Spleen (tissue), 11 donors: ENCODE measurements around the gene HSF4. TPM values are rescaled to one million over a fixed set of nuclear protein-coding genes. Genes with fewer than 3 reads are reported as not detected.

Experiments
- DNase-seq: peaks from one replicate; pipeline ENCODE4 v3.0.0-alpha.2; 2020
- H3K27ac ChIP-seq, 8 donors: fragments of 200-600 bp; sonication (generic) in 7 of 8; 1 replicate in 4 of 8; 2 replicates in 4 of 8; pipeline versions ENCODE4 v1.5.0 to v1.8.0; 2016 to 2021; ENCODE audit warnings: inconsistent platforms in 4 of 8, mild to moderate bottlenecking in 4 of 8, moderate library complexity in 1 of 8
- H3K27me3 ChIP-seq, 7 donors: fragments of 200-600 bp; sonication (generic) in 6 of 7; replicated peaks in 1 of 7; 1 replicate in 4 of 7; 2 replicates in 3 of 7; pipeline versions ENCODE4 v1.5.0 to v1.8.0; 2016 to 2021; ENCODE audit warnings: inconsistent platforms in 3 of 7, mild to moderate bottlenecking in 1 of 7
- H3K36me3 ChIP-seq, 6 donors: fragments of 200-600 bp; sonication (generic) in 5 of 6; 1 replicate in 4 of 6; 2 replicates in 2 of 6; pipeline versions ENCODE4 v1.5.0 to v1.8.0; 2016 to 2021; ENCODE audit warnings: inconsistent platforms in 2 of 6
- H3K4me1 ChIP-seq, 6 donors: fragments of 200-600 bp; sonication (generic) in 5 of 6; 1 replicate in 3 of 6; 2 replicates in 3 of 6; pipeline versions ENCODE4 v1.5.0 to v1.8.0; 2016 to 2021; ENCODE audit warnings: inconsistent platforms in 3 of 6
- H3K4me3 ChIP-seq, 8 donors: fragments of 200-600 bp; sonication (generic) in 7 of 8; 1 replicate in 4 of 8; 2 replicates in 4 of 8; pipeline versions ENCODE4 v1.5.0 to v1.8.0; 2016 to 2021; ENCODE audit warnings: inconsistent platforms in 4 of 8, mild to moderate bottlenecking in 4 of 8, moderate library complexity in 2 of 8
- H3K9me3 ChIP-seq, 8 donors: fragments of 200-600 bp; sonication (generic) in 7 of 8; 1 replicate in 4 of 8; 2 replicates in 4 of 8; pipeline versions ENCODE4 v1.5.0 to v1.8.0; 2016 to 2021; ENCODE audit warnings: inconsistent platforms in 4 of 8
- POLR2A ChIP-seq, 3 donors: fragments of 450-650 bp; IDR thresholded peaks; one replicate each; pipeline ENCODE4 v1.5.1; 2017; ENCODE audit warnings: antibody characterized with exemption in 3 of 3, mild to moderate bottlenecking in 1 of 3
- POLR2AphosphoS5 ChIP-seq, 3 donors: sonication (generic); formaldehyde crosslinking; IDR thresholded peaks; one replicate each; pipeline ENCODE4 v1.5.1; 2017; ENCODE audit warnings: antibody characterized with exemption in 3 of 3
- whole genome bisulfite sequencing, 5 donors: extraction: QIAGEN DNeasy Blood & Tissue Kit in 3 of 5; methylation state at CpG; one replicate each; pipeline versions ENCODE4 v1.1.5 to v1.1.7; 2013 to 2018; 5-methylcytosine and 5-hydroxymethylcytosine counted together
- intact Hi-C: fragments of 100-400 bp; cut with DNase I; formaldehyde crosslinking; loops from one replicate; pipeline ENCODE4 v1.15.0; 2023; ENCODE audit warnings: low total_unique reads
- polyA plus RNA-seq, 3 donors: library from polyadenylated mRNA; stranded (reverse); fragments of 200-250 nt; gene quantifications; one replicate each; pipeline ENCODE4 v1.2.1, GENCODE V29; 2013
- total RNA-seq, 7 donors: library from RNA; depleted of rRNA in 3 of 7; stranded (reverse); fragments of >200 nt in 3 of 7; fragmentation: NEBNext Ultra II Directional in 4 of 7; extraction: Animal tissue kit (Norgen Biotek cat#: 25700) in 4 of 7; gene quantifications; one replicate each; pipeline versions ENCODE4 v1.1.0 to v1.2.1, GENCODE V29; 2016 to 2021
- TF ChIP-seq, protein P1 (sequence below), 11 experiments: fragments of 200-600 bp in 7 of 11; fragments of 450-650 bp in 4 of 11; sonication (generic) in 4 of 11; IDR thresholded peaks in 8 of 11; conservative IDR thresholded peaks in 3 of 11; 1 replicate in 7 of 11; 2 replicates in 4 of 11; pipeline versions ENCODE4 v1.4.0 to v1.8.0; 2016 to 2021; ENCODE audit warnings: antibody characterized with exemption in 11 of 11, inconsistent platforms in 4 of 11, mild to moderate bottlenecking in 1 of 11
- donor health status: healthy with polysubstance abuse.
- donor health status: DM: no; HTN: no; CAD: no; lungs with moderate emphysema.
- donor health status: DM: no; HTN: no; CAD: no.
- donor health status: Bipolar disorder and iron deficiency.
- donor health status: healthy.
- donor health status: DM: no; HTN: no; CAD: no.
- donor health status: DM: yes; HTN: yes; CAD: no.

The HSF4 gene
- total and polyA plus RNA-seq, 10 donors: 11.5 to 43.7 (median 20.3) TPM

DNA sequence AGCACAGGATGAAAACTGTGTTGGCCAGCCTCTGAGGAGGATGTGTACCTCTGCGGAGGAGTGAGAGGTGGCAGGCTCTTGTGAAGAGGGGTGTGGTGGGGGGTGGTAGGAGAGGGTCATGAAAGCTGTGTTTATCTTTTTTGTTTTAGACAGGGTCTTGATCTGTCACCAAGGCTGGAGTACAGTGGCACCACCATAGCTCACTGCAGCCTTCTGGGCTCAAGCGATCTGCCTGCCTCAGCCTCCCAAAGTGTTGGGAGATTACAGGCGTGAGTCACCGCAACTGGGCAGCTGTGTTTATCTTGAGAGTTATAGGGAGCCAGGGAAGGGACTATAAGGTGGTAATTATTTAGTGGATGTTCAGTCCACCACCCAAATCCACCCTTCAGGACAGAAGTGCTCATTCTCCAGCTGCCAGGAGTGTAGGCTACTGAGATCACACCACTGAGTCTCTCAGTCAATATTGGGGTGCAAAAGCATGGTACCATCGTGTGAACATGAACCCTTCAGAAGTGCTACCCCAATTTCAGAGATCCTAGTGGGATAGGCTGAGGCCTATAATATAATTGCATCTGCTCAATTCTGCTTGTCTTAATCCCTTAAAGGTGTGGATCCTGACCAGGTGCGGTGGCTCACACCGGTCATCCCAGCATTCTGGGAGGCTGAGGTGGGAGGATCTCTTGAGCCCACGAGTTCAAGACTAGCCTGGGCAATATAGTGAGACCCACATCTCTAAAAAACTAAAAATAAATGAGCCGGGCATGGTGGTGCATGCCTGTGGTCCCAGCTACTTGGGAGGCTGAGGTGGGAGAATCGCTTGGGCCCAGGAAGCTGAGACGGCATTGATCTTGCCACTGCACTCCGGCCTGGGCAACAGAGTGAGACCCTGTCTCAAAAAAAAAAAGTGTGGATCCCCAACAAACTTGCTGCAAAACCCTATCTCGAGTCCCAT lies 26.2 kb downstream of the HSF4 start:
- intact Hi-C loops: no loop called here
- peak overlapping the region in 5 of 8 donors; percentile 35 to 69 (median 46) for H3K4me3 ChIP-seq
- TF ChIP-seq POLR2A (IDR thresholded peaks at IDR 0.05) (no peak), POLR2AphosphoS5 (IDR thresholded peaks at IDR 0.05) (no peak)
- TF ChIP-seq, protein P1, sequence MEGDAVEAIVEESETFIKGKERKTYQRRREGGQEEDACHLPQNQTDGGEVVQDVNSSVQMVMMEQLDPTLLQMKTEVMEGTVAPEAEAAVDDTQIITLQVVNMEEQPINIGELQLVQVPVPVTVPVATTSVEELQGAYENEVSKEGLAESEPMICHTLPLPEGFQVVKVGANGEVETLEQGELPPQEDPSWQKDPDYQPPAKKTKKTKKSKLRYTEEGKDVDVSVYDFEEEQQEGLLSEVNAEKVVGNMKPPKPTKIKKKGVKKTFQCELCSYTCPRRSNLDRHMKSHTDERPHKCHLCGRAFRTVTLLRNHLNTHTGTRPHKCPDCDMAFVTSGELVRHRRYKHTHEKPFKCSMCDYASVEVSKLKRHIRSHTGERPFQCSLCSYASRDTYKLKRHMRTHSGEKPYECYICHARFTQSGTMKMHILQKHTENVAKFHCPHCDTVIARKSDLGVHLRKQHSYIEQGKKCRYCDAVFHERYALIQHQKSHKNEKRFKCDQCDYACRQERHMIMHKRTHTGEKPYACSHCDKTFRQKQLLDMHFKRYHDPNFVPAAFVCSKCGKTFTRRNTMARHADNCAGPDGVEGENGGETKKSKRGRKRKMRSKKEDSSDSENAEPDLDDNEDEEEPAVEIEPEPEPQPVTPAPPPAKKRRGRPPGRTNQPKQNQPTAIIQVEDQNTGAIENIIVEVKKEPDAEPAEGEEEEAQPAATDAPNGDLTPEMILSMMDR (IDR thresholded peaks at IDR 0.05 in 8 of 11, conservative IDR thresholded peaks at IDR 0.05 in 3 of 11): no peak

DNA sequence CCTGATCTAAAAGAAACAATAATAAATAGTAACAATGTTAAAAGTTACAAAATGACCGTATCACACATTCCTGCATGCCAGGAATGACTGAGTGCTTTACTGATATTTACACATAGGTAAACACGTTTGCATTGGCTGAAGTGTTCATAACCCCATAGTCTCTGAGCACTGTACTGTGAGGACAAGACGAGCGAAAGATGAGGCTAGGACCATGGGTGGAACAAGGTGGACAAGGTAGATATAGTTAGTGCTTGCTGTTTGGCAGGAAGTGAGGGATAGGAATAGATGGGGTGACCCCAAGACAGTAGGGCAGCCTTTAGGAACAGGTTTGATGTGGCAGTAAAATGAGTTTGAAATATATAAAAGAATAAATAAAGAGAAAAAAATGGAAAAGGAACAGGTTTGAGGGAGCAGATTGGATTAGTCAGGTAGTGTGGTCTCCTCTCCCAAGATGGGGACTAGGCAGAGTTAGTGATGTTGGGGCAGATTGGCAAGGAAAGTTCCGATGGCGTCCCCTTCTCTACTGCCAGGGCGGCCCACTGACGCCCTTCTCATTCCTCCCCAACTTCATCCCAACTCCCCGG lies 27.0 kb downstream of the HSF4 start:
- TF ChIP-seq POLR2AphosphoS5 (IDR thresholded peaks at IDR 0.05) (no peak), POLR2A (IDR thresholded peaks at IDR 0.05) (no peak)
- TF ChIP-seq, protein P1 (IDR thresholded peaks at IDR 0.05 in 8 of 11, conservative IDR thresholded peaks at IDR 0.05 in 3 of 11): no peak
- H3K9me3 ChIP-seq: no peaks in the 10 kb centered on the region
- peaks cover 0 to 15% (median 0%) of the 10 kb centered on the region in 7 donors for H3K27me3 ChIP-seq
- peaks cover 0 to 49% (median 27%) of the 10 kb centered on the region in 6 donors for H3K36me3 ChIP-seq
- peak overlapping the region; percentile 73 to 99 (median 98) for H3K4me3 ChIP-seq
- intact Hi-C loops: no loop called here
- peak overlapping the region; percentile 33 to 95 (median 84) for H3K27ac ChIP-seq
- DNase-seq: no peak
- peaks cover 29 to 87% (median 52%) of the 10 kb centered on the region in 6 donors for H3K4me1 ChIP-seq
- WGBS, 5 donors: 22 to 33% (median 26%) methylated on average over 9 of the region's 9 CpGs

More for the DNA sequence above, 26.2 kb downstream of the HSF4 start:
- DNase-seq: no peak
- peaks cover 29 to 87% (median 55%) of the 10 kb centered on the region in 6 donors for H3K4me1 ChIP-seq
- no peaks in the 10 kb centered on the region for H3K9me3 ChIP-seq
- H3K36me3 ChIP-seq: peaks cover 0 to 41% (median 19%) of the 10 kb centered on the region in 6 donors
- 74 to 86% (median 78%) methylated on average over 11 to 13 of the region's 13 CpGs for WGBS, 5 donors
- H3K27me3 ChIP-seq: peaks cover 0 to 21% (median 0%) of the 10 kb centered on the region in 7 donors
- H3K27ac ChIP-seq: peak overlapping the region in 7 of 8 donors; percentile 11 to 95 (median 84)

DNA sequence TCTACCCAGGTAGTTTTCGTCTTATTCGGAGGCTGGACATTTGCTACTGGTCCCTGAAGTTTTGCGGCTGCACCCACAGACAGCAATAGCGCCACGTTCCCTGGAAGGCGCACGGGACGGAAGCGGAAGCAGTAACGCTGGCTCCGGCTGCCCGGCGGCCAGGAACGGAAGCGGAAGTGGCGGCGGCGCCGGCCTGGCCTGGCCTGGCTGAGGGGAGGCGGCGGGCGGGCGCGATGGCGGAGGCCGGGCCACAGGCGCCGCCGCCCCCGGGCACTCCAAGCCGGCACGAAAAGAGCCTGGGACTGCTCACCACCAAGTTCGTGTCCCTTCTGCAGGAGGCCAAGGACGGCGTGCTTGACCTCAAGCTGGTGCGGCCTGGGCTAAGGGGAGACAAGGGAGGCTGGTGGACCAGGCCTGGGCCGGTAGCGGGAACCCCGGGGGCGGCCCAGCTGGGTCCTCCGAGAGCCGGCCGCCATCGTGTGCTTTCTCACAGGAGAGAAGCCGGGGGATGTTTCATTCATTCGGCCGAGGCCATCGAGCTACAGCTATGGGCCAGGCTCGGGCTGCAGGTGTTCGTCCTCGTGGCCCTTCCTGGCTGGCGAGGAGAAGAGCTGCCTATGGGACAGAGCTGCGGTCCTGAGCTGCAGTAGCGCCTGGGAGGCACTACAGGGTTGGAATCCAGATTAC lies 27.6 kb downstream of the HSF4 start, which contains the start of gene E2F4:
Gene E2F4 (plus strand): TSS at position 161 of the 687 bp plus-strand sequence. CDS start 73 bp downstream, at position 234.
- intact Hi-C loops: no loop called here

More for the DNA sequence above, 27.6 kb downstream of the HSF4 start, which contains the start of gene E2F4:
- H3K27me3 ChIP-seq: peaks cover 0 to 8% (median 0%) of the 10 kb centered on the region in 7 donors
- peak; percentile 99 for DNase-seq
- peaks cover 0 to 49% (median 33%) of the 10 kb centered on the region in 6 donors for H3K36me3 ChIP-seq
- H3K4me1 ChIP-seq: peaks cover 29 to 87% (median 51%) of the 10 kb centered on the region in 6 donors
- peak in 2 of 3 donors; percentile 49 to 62 for TF ChIP-seq POLR2A (IDR thresholded peaks at IDR 0.05)
- TF ChIP-seq, protein P1 (IDR thresholded peaks at IDR 0.05 in 8 of 11, conservative IDR thresholded peaks at IDR 0.05 in 3 of 11): peak in 2 of 11 experiments; percentile 9 to 35
- peak; percentile 96 to 99 (median 97) for TF ChIP-seq POLR2AphosphoS5 (IDR thresholded peaks at IDR 0.05)
- no peaks in the 10 kb centered on the region for H3K9me3 ChIP-seq
- H3K27ac ChIP-seq: peak within 1 kb of the TSS; percentile 33 to 95 (median 84)
- H3K4me3 ChIP-seq: peak within 1 kb of the TSS; percentile 73 to 99 (median 98)
- 0 to 1% (median 1%) methylated on average over 26 to 54 of the region's 54 CpGs for WGBS, 5 donors
